ENCODE measurements around the gene CAMKK1. TPM values are rescaled to one million over a fixed set of nuclear protein-coding genes. Genes with fewer than 3 reads are reported as not detected.

CAMKK1 gene
- total and polyA plus RNA-seq, 2 of the 4 experiments (the other 2 are of a cell fraction): 4.1 to 8.2 TPM

GRCh38 chr17:3916825-3917224 lies 24.0 kb upstream of the CAMKK1 start:
- CTCF ChIA-PET: no interaction called here
- H3K4me1 ChIP-seq (ENCODE audit: control insufficient read depth, insufficient read depth, low read length): peaks cover 5% of the 10 kb centered on the region; the same call in 1 of the 2 replicates
- no peak overlapping the region for H4K91ac ChIP-seq (ENCODE audit: insufficient read depth, low read depth, low read length)
- no peak overlapping the region for H3K27ac ChIP-seq (ENCODE audit: insufficient read depth, low read length)
- POLR2A ChIA-PET (ENCODE audit: unreplicated experiment): interaction anchor here (0.6 kb wide), 1 partner anchor 71 kb away, joined by 3 read pairs; no protein-coding TSS in a partner anchor
- H2BK120ac ChIP-seq (ENCODE audit: low read depth, low read length): no peak overlapping the region
- ATAC-seq (ENCODE audit: low read depth) (no peak), DNase-seq (no peak)
- dilution Hi-C loops (cut with HindIII; ENCODE audit: low sequenced_read_pairs, unreplicated experiment): no loop called here
- H3K56ac ChIP-seq (ENCODE audit: extremely low read depth, insufficient read depth, low read length): no peak overlapping the region
- BruUV-seq (replicated peaks): no TSS peak
- H3K23ac ChIP-seq (ENCODE audit: low read depth, low read length): no peak overlapping the region
- no peak overlapping the region for H2BK5ac ChIP-seq (ENCODE audit: low read depth, low read length, poor library complexity, severe bottlenecking)
- no peak overlapping the region for H4K5ac ChIP-seq (ENCODE audit: low read depth, low read length)
- H3K14ac ChIP-seq (replicated peaks; ENCODE audit: low read depth, low read length): no peak overlapping the region
- H3K4me2 ChIP-seq (ENCODE audit: low read depth, low read length): no peak overlapping the region
- H3K27me3 ChIP-seq (ENCODE audit: control insufficient read depth, insufficient read depth, low read length): no peaks in the 10 kb centered on the region
- WGBS, 2 experiments (ENCODE audit: extremely low coverage in 2 of 2, insufficient read length in 1 of 2): no CpG with 5 or more reads among the region's 10 CpGs
- no peak for TF ChIP-seq RFX5 (IDR thresholded peaks at IDR 0.05; ENCODE audit: low read depth, low read length)
- no peak for TF ChIP-seq CEBPB (IDR thresholded peaks at IDR 0.05; ENCODE audit: low read depth, low read length)
- no peak for TF ChIP-seq USF2 (IDR thresholded peaks at IDR 0.05; ENCODE audit: low read depth, low read length)
- no peak for TF ChIP-seq RAD21 (IDR thresholded peaks at IDR 0.05; ENCODE audit: low read length)
- TF ChIP-seq MAZ (IDR thresholded peaks at IDR 0.05; ENCODE audit: borderline replicate concordance, low read depth, low read length): no peak
- TF ChIP-seq MAFK (IDR thresholded peaks at IDR 0.05; ENCODE audit: low read depth, low read length): no peak
- no peak for TF ChIP-seq NFE2L2 (IDR thresholded peaks at IDR 0.05; ENCODE audit: low read depth, low read length)
- no peak for TF ChIP-seq SMC3 (IDR thresholded peaks at IDR 0.05; ENCODE audit: low read depth, low read length)
- TF ChIP-seq MXI1 (IDR thresholded peaks at IDR 0.05; ENCODE audit: borderline replicate concordance, low read depth, low read length): no peak
- TF ChIP-seq CHD1 (IDR thresholded peaks at IDR 0.05; ENCODE audit: low read depth, low read length): no peak
- no peak for TF ChIP-seq ELK1 (IDR thresholded peaks at IDR 0.05; ENCODE audit: borderline replicate concordance, low read depth, low read length)
- TF ChIP-seq RCOR1 (IDR thresholded peaks at IDR 0.05; ENCODE audit: insufficient replicate concordance, low read length): no peak
- no peak overlapping the region for H3K4ac ChIP-seq (ENCODE audit: low read depth, low read length)
- H4K8ac ChIP-seq (ENCODE audit: low read depth in 2 of 2, low read length in 2 of 2): no peak overlapping the region
- H3K9me1 ChIP-seq (ENCODE audit: insufficient read depth, low read length): no peaks in the 10 kb centered on the region
- in situ Hi-C loops (cut with MboI; ENCODE audit: low sequenced_read_pairs): no loop called here
- no peaks in the 10 kb centered on the region for H3K9me3 ChIP-seq (ENCODE audit: control insufficient read depth, insufficient read depth, low read length)
- peak overlapping the region; percentile 33 for H2AFZ ChIP-seq (replicated peaks; ENCODE audit: low read length, poor library complexity)
- no peak overlapping the region for H3K9ac ChIP-seq (ENCODE audit: low read depth, low read length)
- H2BK15ac ChIP-seq (ENCODE audit: low read depth, low read length): no peak overlapping the region
- no peaks in the 10 kb centered on the region for H3K36me3 ChIP-seq (ENCODE audit: control insufficient read depth, insufficient read depth, low read length)
- no peak overlapping the region for H3K4me3 ChIP-seq (ENCODE audit: insufficient read depth, low read depth, low read length)
- no peak overlapping the region for H2BK20ac ChIP-seq (ENCODE audit: low read depth, low read length)
- H3K79me1 ChIP-seq (ENCODE audit: low read depth in 1 of 2, low read length in 2 of 2): no peaks in the 10 kb centered on the region
- no peaks in the 10 kb centered on the region for H4K20me1 ChIP-seq (ENCODE audit: insufficient read depth, low read length)
- H3K18ac ChIP-seq (ENCODE audit: low read depth, low read length): no peak overlapping the region
- peak overlapping the region; percentile 23 for H2AK9ac ChIP-seq (replicated peaks; ENCODE audit: low read depth, low read length, poor library complexity)
- H2AK5ac ChIP-seq (ENCODE audit: low read depth, low read length): peak overlapping the region; percentile 59; the same call in 1 of the 2 replicates
- intact Hi-C loops (cut with micrococcal nuclease): no loop called here
